Measurements from ENCODE around the gene CCDC85A. TPM values are rescaled to one million over a fixed set of nuclear protein-coding genes. Genes with fewer than 3 reads are reported as not detected.

CCDC85A gene
- total RNA-seq, 1 donor from 2014 or later, result 0.70 TPM

DNA sequence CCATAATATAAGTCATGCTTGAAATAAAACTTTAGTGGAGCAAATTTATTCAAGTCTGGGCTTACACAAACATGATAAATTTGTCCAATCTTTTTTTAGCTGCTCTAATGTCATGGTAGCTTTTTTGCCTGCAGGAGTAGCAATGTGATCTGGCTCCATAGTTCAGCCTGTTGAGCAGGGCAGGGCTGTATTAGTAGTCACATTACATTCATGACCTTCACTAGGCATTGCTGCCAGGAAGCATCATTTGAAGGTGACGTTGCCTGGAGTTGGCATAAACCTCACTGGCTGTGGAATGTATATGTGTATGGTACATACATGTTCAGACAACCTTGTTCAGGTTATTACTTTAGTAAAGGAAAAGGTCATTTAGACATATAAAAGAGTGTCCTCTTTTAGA is 76.6 kb downstream of the CCDC85A start:
- H3K9me3 Mint-ChIP-seq (ENCODE audit: low read depth), result no peaks in the 10 kb centered on the region
- H3K27me3 Mint-ChIP-seq (ENCODE audit: low read depth), result peaks cover 2% of the 10 kb centered on the region
- TF ChIP-seq, protein P1, sequence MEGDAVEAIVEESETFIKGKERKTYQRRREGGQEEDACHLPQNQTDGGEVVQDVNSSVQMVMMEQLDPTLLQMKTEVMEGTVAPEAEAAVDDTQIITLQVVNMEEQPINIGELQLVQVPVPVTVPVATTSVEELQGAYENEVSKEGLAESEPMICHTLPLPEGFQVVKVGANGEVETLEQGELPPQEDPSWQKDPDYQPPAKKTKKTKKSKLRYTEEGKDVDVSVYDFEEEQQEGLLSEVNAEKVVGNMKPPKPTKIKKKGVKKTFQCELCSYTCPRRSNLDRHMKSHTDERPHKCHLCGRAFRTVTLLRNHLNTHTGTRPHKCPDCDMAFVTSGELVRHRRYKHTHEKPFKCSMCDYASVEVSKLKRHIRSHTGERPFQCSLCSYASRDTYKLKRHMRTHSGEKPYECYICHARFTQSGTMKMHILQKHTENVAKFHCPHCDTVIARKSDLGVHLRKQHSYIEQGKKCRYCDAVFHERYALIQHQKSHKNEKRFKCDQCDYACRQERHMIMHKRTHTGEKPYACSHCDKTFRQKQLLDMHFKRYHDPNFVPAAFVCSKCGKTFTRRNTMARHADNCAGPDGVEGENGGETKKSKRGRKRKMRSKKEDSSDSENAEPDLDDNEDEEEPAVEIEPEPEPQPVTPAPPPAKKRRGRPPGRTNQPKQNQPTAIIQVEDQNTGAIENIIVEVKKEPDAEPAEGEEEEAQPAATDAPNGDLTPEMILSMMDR (IDR thresholded peaks at IDR 0.05), result no peak
- DNase-seq (ENCODE audit: low spot score), result no peak
- H3K36me3 Mint-ChIP-seq (ENCODE audit: low read depth), result no peaks in the 10 kb centered on the region
- H3K4me3 Mint-ChIP-seq (ENCODE audit: unreplicated experiment), result no peak overlapping the region
- no peak overlapping the region for H3K27ac Mint-ChIP-seq (ENCODE audit: unreplicated experiment)
- peaks cover 8% of the 10 kb centered on the region for H3K4me1 Mint-ChIP-seq (ENCODE audit: low read depth)

DNA sequence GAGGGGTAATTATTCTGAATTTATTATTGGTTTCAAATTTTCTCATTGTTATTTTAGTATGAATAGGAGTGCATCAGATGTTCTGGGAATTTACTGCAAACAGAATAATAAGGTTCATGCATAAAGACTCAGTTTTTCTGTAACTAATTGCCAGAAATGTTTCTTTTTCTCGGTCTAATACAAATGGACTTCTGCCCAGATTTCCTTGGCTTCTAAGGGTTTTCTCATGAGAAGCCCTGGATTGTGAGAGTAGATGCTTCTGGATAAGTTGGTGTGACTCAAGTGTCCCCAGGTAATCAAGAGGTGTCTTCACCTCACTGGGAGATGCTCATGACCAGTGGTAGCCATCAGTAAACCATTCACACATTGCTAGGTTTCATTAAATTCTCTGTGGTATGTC is 78.5 kb downstream of the CCDC85A start:
- H3K4me3 Mint-ChIP-seq (ENCODE audit: unreplicated experiment), result no peak overlapping the region
- no peak for DNase-seq (ENCODE audit: low spot score)
- no peaks in the 10 kb centered on the region for H3K36me3 Mint-ChIP-seq (ENCODE audit: low read depth)
- H3K4me1 Mint-ChIP-seq (ENCODE audit: low read depth), result peaks cover 8% of the 10 kb centered on the region
- H3K9me3 Mint-ChIP-seq (ENCODE audit: low read depth), result no peaks in the 10 kb centered on the region
- H3K27me3 Mint-ChIP-seq (ENCODE audit: low read depth), result no peaks in the 10 kb centered on the region
- H3K27ac Mint-ChIP-seq (ENCODE audit: unreplicated experiment), result no peak overlapping the region
- TF ChIP-seq, protein P1 (IDR thresholded peaks at IDR 0.05), result no peak

DNA sequence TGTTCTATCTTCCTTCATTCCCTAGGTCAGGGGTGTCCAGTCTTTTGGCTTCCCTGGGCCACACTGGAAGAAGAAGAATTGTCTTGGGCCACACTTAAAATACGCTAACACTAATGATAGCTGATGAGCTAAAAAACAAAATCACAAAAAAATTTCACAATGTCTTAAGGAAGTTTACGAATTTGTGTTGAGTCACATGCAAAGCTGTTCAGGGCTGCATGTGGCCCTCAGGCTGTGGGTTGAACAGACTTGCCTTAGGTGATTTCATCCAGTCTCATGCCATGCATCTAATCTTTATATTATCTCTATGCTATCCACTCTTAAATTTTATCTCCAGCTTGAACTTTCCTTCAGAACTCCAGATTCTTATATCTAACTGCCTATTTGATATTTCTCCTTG is 80.1 kb downstream of the CCDC85A start:
- H3K36me3 Mint-ChIP-seq (ENCODE audit: low read depth), result no peaks in the 10 kb centered on the region
- H3K27me3 Mint-ChIP-seq (ENCODE audit: low read depth), result no peaks in the 10 kb centered on the region
- DNase-seq (ENCODE audit: low spot score), result no peak
- TF ChIP-seq, protein P1 (IDR thresholded peaks at IDR 0.05), result no peak
- no peaks in the 10 kb centered on the region for H3K9me3 Mint-ChIP-seq (ENCODE audit: low read depth)
- H3K4me3 Mint-ChIP-seq (ENCODE audit: unreplicated experiment), result no peak overlapping the region
- H3K27ac Mint-ChIP-seq (ENCODE audit: unreplicated experiment), result no peak overlapping the region
- peaks cover 8% of the 10 kb centered on the region for H3K4me1 Mint-ChIP-seq (ENCODE audit: low read depth)

DNA sequence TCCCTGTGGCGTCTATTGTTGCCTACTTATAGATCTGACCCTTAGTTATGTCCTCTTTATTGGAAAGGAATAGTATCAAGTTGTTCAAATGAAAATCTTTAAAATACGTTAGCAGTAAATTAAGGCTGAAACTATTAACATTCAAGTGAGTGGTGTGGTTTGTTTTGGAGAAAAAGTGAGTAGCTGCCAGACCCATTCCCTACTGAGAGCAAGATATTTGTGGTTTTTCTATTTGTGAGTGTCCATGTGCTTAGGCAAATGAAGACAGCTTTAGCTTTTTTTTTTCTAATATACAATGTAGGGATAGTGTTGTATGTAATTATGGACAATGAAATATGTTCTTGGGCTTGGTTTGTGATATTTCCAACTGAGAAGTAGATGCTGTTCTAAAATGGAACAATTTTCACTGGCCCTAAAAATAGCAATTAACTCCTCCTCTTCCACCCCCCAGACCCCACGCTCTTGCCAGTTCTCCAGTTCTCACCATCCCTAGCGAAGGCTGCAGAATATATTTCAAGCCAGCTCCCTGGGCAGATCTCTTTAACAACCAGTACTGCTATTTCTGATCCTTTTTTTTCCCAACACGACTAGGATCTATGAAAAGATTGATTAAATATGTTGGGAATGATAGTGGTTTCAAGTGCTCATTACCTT is 83.1 kb downstream of the CCDC85A start:
- no peaks in the 10 kb centered on the region for H3K4me1 Mint-ChIP-seq (ENCODE audit: low read depth)
- H3K9me3 Mint-ChIP-seq (ENCODE audit: low read depth), result no peaks in the 10 kb centered on the region
- DNase-seq (ENCODE audit: low spot score), result no peak
- no peaks in the 10 kb centered on the region for H3K27me3 Mint-ChIP-seq (ENCODE audit: low read depth)
- TF ChIP-seq, protein P1 (IDR thresholded peaks at IDR 0.05), result no peak
- H3K4me3 Mint-ChIP-seq (ENCODE audit: unreplicated experiment), result no peak overlapping the region
- no peak overlapping the region for H3K27ac Mint-ChIP-seq (ENCODE audit: unreplicated experiment)
- no peaks in the 10 kb centered on the region for H3K36me3 Mint-ChIP-seq (ENCODE audit: low read depth)

DNA sequence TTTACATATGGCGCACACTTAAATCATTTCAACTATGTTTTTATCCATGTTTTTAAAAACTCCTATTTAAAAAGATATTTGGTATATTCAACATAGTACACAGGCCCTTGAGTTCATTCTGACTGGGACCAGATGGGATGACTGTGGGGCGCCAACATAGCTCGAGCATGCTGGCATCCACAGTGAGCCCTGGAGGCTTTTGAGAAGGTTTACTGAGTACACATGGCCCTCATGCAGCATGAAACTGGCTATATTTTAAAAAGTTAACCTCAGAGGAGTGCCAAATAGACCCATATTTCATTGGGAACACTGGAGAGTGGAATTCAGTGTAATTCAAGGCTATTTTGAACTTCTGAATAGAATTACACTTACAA is 83.6 kb downstream of the CCDC85A start:
- Mint-ChIP-seq H3K4me3 (ENCODE audit: unreplicated experiment) (no peak overlapping the region), H3K4me1 (ENCODE audit: low read depth) (no peaks in the 10 kb centered on the region), H3K9me3 (ENCODE audit: low read depth) (no peaks in the 10 kb centered on the region), H3K36me3 (ENCODE audit: low read depth) (no peaks in the 10 kb centered on the region), H3K27me3 (ENCODE audit: low read depth) (no peaks in the 10 kb centered on the region), H3K27ac (ENCODE audit: unreplicated experiment) (no peak overlapping the region)
- TF ChIP-seq, protein P1 (IDR thresholded peaks at IDR 0.05), result no peak
- no peak for DNase-seq (ENCODE audit: low spot score)

Measured in chondrocyte (in vitro differentiated cells).